SK-N-MC (cell line): ENCODE data around the gene TMED3.

Experiments
- DNase-seq: peaks from one replicate; pipeline ENCODE4 v3.0.0-alpha.2; 2011; ENCODE audit warnings: low read depth, low spot score
- H3K27ac ChIP-seq: fragments of 200-600 bp; sonication (generic); 2 replicates; pipeline ENCODE4 v1.5.1; 2016; ENCODE audit warnings: mixed run types
- H3K36me3 ChIP-seq: fragments of 200-600 bp; sonication (generic); 2 replicates; pipeline ENCODE4 v1.6.1; 2017; ENCODE audit warnings: antibody characterized with exemption, low read length, mixed read lengths; ENCODE audit not compliant: insufficient read depth
- H3K4me3 ChIP-seq: fragments of 200-600 bp; sonication (generic); 2 replicates; pipeline ENCODE4 v1.5.1; 2016
- H3K9ac ChIP-seq: fragments of 200-600 bp; sonication (generic); 2 replicates; pipeline ENCODE4 v1.8.0; 2017; ENCODE audit warnings: mixed run types, mixed read lengths; ENCODE audit not compliant: insufficient read length
- H3K9me3 ChIP-seq: fragments of 200-600 bp; sonication (generic); 2 replicates; pipeline ENCODE4 v1.6.1; 2017; ENCODE audit warnings: low read depth, mild to moderate bottlenecking, antibody characterized with exemption, low read length, moderate library complexity, mixed read lengths
- EZH2 ChIP-seq: fragments of 200-600 bp; sonication (generic); IDR thresholded peaks from one replicate; pipeline ENCODE4 v1.6.1; 2017; ENCODE audit warnings: antibody characterized with exemption
- FOXP2 ChIP-seq: optimal IDR thresholded peaks from 2 replicates; pipeline ENCODE3; 2011; ENCODE audit warnings: mild to moderate bottlenecking, moderate library complexity; ENCODE audit not compliant: insufficient read depth; ENCODE audit errors: extremely low read length, control extremely low read depth
- POLR2AphosphoS5 ChIP-seq: IDR thresholded peaks from 2 replicates; pipeline ENCODE4 v1.6.1; 2012; ENCODE audit warnings: mild to moderate bottlenecking, low read depth, low read length, borderline replicate concordance

Gene TMED3

GRCh38 chr15:79310985-79311900 is at the start of gene TMED3:
Gene TMED3 (plus strand): TSS chr15:79311112. CDS start chr15:79311250, 138 bp downstream.
- peak; percentile 24 for DNase-seq
- TF ChIP-seq EZH2, result no peak
- TF ChIP-seq POLR2AphosphoS5, result peak; percentile 78; the same call in 1 of the 2 replicates
- TF ChIP-seq FOXP2, result peak; percentile 37
- H3K36me3 ChIP-seq, result peaks cover 34% of the 10 kb centered on the region
- peak within 1 kb of the TSS; percentile 97 for H3K4me3 ChIP-seq
- no peaks in the 10 kb centered on the region for H3K9me3 ChIP-seq
- no peak within 1 kb of the TSS for H3K27ac ChIP-seq
- H3K9ac ChIP-seq, result peak within 1 kb of the TSS; percentile 93

GRCh38 chr15:79261836-79262235 is 49.1 kb upstream of the TMED3 start:
- Histone ChIP-seq H3K27ac (no peak overlapping the region), H3K9ac (no peak overlapping the region), H3K9me3 (no peaks in the 10 kb centered on the region), H3K36me3 (no peaks in the 10 kb centered on the region), H3K4me3 (no peak overlapping the region)
- DNase-seq, result no peak
- TF ChIP-seq EZH2 (no peak), FOXP2 (no peak), POLR2AphosphoS5 (no peak)

- TF ChIP-seq POLR2AphosphoS5, result no peak
- TF ChIP-seq EZH2, result no peak
- TF ChIP-seq FOXP2, result no peak
- Histone ChIP-seq H3K9ac (no peak overlapping the region), H3K4me3 (no peak overlapping the region), H3K9me3 (no peaks in the 10 kb centered on the region), H3K36me3 (no peaks in the 10 kb centered on the region), H3K27ac (no peak overlapping the region)
- DNase-seq, result no peak
Observed at GRCh38 chr15:79265167-79265566, 45.7 kb upstream of the TMED3 start.

- Histone ChIP-seq H3K4me3 (no peak overlapping the region), H3K27ac (no peak overlapping the region), H3K36me3 (no peaks in the 10 kb centered on the region), H3K9ac (no peak overlapping the region), H3K9me3 (no peaks in the 10 kb centered on the region)
- no peak for DNase-seq
- TF ChIP-seq FOXP2 (no peak), EZH2 (no peak), POLR2AphosphoS5 (no peak)
Observed at GRCh38 chr15:79265987-79266579, 44.8 kb upstream of the TMED3 start.

GRCh38 chr15:79282371-79283251 is 28.3 kb upstream of the TMED3 start, which contains the start of gene ANKRD34C:
Gene ANKRD34C (plus strand): TSS chr15:79282722. CDS start chr15:79293285, 10,563 bp downstream.
- H3K9me3 ChIP-seq, result no peaks in the 10 kb centered on the region
- no peak within 1 kb of the TSS for H3K4me3 ChIP-seq
- no peak for TF ChIP-seq POLR2AphosphoS5
- TF ChIP-seq FOXP2, result no peak
- no peak within 1 kb of the TSS for H3K9ac ChIP-seq
- no peak for DNase-seq
- H3K36me3 ChIP-seq, result no peaks in the 10 kb centered on the region
- no peak within 1 kb of the TSS for H3K27ac ChIP-seq

GRCh38 chr15:79283252-79284048 is 27.5 kb upstream of the TMED3 start:
- H3K4me3 ChIP-seq, result no peak overlapping the region
- no peak for TF ChIP-seq EZH2
- no peak for TF ChIP-seq FOXP2
- no peak for TF ChIP-seq POLR2AphosphoS5
- H3K9ac ChIP-seq, result no peak overlapping the region
- H3K36me3 ChIP-seq, result no peaks in the 10 kb centered on the region
- H3K9me3 ChIP-seq, result no peaks in the 10 kb centered on the region
- no peak for DNase-seq
- no peak overlapping the region for H3K27ac ChIP-seq

- TF ChIP-seq EZH2, result no peak
- no peak for TF ChIP-seq FOXP2
- no peak for TF ChIP-seq POLR2AphosphoS5
- no peak for DNase-seq
- no peak overlapping the region for H3K4me3 ChIP-seq
- H3K9ac ChIP-seq, result no peak overlapping the region
- H3K9me3 ChIP-seq, result no peaks in the 10 kb centered on the region
- H3K36me3 ChIP-seq, result no peaks in the 10 kb centered on the region
- H3K27ac ChIP-seq, result no peak overlapping the region
Observed at GRCh38 chr15:79290642-79291275, 20.2 kb upstream of the TMED3 start.
